ENCODE measurements around the gene PRRC2B.

The PRRC2B gene

DNA sequence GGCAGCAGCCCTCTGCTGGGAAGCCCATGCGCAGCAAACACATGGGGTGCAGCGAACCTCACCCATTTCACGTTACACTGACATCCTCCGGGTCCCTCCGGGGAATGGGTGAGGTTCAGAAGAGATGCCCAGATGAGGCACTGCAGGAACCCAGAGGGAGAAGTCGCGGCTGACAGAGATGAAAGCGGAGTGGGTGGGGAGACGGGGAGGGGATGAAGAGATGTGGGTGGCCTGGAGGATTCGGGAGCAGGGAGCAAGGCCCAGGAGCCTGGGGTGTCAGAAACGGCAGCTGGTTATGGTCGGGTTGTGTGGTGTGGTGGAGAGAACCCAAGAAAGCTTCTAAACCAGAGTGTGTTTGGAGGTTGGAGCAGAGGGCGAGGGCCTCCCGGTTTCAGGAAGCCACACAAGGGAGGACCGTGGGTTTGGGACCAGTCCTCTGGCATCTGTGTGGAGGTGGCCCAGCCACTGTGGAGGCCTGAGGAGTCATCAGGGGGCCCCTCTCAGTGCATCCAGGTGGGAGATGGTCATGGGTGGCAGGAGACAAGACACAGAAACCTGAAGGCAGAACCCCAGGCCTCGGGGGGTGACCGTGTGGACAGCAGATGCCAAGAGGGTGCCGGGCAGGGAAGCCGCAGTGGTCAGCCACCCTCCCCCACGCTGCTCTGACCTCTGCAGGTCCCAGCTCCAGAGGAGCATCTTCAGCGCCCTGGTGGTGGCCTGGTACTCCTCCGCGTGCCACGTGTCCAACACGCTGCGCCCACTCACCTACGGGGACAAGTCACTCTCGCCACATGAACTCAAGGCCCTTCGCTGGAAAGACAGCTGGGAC lies 128.6 kb downstream of the PRRC2B start:
- DNase-seq, result no peak

DNA sequence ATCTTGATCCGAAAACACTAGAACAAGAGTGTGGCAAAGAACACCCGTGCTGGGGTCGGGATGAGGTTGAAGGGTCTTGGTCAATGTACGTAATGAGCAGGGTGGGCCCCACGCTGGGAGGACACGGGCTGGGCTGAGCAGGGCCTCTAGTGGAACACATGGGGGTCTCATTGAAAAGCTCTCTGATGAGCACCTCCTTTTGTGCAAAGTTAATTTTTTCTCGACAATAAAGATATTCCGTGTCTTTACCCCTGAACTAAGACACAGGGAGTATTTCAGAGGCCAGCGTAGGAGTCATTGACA lies 129.2 kb downstream of the PRRC2B start:
- DNase-seq, result no peak

DNA sequence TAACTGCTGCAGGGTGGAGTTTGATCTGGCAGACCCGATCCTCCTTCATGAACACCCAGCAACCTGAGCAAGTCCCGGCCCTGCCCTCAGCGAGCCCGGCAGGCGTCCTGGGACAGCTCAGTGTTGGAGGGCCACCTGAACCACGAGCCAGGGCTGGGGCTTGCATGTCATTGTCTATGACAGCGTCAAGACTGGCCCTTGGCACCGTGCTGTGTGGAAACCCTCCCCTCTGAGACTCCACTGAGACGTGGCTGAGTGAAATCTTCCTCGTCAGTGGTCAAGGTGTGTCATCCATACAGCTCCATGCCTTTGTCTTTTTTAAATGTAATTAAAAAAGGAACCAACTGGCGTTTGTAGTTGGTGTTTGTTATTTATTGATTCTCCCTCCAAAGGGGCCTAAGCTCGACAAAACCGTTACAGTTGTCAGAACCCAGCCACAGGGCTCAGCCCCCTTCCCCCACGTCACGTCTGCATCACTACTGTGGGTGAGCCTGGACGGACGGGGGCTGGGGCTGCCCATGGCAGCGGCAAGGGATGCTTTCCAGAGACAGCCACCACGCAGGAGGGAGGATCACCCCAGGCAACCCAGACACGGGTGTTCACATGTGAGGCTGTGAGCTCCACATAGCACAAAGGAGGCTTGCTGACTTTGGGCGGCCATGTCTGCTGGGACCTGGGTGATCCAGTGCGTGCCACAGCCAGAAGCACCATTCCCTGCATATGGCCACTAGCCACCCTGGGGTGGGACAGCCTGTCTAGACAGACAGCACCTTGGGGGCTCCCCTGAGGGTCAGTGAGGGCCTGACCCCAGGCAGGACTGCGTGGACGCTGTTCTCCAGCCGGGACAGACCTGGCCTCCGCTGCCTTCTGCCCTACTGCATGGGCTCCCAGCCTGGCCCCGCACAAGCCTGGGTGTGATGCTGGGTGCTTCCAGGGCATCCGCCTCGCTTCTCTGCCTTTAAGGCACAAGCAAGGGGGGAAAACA lies 129.9 kb downstream of the PRRC2B start:
- no peak for DNase-seq

DNA sequence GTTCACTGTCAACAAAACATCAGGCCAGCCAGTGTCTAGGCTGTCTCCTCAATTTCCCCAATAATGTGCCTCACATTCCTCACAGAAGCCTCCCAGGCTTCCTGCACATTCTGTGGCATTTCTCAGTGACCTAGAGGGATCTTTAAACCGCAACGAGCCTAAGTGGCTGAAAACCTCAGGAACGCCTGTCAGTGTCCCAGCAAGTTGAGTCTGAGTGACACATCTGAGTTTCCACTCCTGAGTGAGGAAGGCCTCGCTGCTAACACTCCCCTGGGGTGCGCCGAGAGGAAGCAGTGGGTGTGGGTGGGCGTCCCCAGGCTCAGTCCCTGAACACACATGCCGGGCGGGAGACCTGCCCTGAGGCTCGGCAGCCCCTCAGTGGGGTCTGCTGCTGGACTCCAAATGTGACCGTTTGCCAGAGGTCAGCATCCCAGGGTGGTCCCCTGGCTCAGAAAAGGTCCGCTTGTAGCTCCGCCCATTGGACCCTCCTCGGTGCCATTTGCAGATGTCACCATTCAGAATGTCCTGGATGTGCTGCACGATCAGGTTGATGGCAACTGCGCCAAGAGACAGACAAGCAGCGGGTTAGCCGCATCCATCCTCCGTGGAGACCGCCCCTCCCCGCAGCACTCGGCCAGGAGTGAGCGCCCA lies 130.9 kb downstream of the PRRC2B start:
- no peak for DNase-seq

DNA sequence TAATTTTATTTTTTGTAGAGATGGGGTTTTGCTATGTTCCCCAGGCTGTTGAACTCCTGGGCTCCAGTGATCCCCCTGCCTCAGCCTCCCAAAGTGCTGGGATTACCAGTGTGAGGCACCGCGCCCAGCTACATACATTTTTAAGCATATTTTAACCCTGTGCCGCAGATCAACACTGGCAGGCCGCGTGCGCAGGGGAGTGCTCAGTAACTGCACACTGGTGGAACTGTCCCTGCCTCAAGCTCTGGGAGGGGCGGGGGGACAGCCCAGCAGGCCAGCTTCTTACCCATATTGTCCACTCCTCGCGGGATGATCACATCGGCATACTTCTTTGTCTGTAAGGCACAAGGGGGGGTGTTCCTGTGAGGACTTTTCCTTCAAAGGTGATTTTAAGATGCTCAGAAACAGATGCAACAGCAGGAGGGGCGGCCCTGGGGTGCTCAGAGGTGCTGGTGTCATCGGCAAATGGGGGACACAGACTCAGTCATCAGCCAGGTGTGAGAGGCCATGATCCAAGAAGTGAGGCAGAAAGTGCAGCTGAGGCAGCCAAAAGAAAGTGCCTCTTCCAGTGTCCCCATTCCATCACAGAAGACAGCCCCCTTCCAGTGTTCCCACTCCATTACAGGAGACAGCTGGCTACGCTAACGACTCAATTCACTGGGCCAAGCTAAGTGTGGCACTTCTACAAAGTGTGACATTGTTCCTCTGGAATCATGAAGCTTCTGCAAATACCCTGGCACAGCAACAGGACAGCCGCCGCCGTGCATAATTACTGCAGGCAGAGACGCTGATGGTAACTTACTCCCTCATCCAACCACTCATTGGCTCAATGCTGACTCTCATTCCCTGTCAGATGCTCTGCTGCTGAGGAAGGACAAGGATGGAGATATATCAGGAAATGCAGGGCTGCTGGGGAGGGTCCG lies 132.0 kb downstream of the PRRC2B start:
- DNase-seq, result no peak

DNA sequence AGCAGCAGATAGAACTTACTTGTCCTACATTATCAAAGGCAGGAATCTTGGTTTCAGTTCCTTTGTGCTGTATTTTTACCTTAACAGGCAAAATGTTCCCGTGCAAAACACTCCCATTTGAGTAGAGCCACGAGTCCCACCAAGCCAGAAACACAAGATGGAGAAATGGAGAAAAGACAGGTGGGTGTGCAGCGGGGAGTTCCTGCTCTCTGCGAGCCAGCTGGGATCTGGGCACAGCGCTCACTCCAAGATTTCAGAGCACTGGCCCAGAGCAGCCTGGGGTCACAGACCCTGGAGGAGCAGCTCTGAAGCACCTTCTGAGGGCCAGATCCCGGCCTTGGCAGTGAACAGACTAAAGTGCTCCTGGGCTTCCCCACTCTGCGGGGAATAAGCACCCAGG lies 134.3 kb downstream of the PRRC2B start:
- DNase-seq, result no peak

DNA sequence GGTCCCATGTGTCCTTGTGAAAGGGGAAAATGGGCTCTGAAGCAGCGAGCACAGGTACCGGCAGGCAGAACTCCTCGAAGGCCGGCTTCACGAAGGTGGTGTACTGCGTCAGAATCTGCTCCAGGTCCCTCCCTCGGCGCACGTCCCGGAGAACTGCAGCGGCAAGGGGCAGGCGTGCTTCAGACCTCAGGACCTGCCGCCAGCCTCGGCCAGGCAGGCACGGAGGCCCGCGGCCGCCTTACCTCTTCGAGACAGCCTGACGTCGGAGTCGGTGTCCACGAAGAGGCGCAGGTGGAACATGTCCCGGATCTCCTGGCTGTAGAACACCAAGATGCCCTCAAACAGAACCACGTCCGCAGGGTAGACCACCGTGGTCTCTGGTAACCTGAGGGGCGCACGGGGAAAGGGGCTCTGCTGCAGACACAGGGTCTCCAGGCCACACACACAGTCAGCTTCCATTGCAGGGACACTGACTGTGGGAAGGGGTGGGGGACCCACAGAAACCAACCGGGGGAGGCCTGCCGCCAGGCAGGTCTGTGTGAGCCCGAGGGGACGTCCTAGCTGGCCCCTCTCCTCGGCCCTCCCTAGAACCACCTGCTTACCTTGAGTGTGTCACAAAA lies 135.1 kb downstream of the PRRC2B start:
- no peak for DNase-seq

DNA sequence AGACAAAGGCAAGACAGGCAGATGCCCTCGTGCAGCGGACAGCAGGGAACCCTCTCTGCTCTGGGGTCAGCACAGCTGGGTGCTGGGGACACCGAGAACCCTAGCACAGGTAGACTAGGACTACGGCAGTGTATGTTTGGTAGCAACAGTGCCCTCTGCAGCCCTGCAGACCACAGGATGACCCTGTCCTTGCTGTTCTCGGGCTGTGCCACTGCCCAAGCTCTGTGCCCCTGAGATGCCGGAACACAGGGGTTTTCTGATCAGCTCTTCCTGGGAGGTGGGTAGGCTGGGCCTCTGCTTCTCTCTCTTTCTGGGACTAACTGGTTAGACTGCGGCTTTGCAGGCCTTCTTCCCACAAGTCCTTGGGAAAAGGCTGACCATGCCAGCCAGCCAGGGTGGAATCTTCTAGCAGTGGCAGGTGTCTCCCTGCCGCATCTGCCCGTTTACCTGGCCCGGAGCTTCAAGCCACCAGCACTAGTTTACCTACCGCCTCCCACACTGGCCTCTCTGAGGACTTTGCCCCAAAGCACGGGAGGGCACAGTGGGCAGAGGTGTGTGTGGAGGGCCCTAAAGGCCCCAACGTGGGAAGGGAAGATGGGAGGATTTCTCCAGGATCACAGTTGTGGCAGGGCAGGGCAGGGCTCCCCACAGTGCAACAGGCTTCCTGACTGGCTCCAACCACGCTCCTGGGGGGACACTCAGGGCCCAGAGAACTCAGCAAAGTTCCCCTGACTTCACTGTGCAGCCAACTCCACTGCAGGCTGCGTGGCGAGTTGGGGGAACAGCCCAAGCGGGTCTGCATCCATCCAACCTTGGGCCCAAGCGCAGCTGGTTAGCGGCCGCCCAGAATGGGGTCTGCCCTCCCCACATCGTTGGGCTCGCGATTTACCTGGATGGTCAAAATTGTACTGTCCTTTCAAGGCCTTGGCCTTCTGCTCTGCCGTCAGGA lies 136.0 kb downstream of the PRRC2B start:
- no peak for DNase-seq

DNA sequence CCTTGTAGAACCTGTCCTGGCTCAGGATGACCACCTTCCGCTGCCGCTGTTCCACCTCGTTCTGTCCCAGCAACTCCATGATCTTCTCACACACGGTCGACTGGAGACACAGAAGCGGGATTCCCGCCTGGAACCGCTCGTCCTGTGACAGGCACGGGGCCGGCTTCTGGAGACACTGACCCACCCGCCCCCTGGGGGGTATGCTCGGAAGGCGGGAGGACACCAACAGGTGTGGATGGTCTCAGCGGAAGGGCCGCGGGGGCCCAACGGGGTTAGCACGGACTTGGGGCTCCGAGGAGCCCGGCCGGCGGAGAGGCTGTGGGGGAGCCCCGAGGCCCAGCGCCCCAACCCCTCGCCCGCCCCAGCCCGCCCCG lies 136.6 kb downstream of the PRRC2B start:
- DNase-seq, result peak; percentile 18 to 25

DNA sequence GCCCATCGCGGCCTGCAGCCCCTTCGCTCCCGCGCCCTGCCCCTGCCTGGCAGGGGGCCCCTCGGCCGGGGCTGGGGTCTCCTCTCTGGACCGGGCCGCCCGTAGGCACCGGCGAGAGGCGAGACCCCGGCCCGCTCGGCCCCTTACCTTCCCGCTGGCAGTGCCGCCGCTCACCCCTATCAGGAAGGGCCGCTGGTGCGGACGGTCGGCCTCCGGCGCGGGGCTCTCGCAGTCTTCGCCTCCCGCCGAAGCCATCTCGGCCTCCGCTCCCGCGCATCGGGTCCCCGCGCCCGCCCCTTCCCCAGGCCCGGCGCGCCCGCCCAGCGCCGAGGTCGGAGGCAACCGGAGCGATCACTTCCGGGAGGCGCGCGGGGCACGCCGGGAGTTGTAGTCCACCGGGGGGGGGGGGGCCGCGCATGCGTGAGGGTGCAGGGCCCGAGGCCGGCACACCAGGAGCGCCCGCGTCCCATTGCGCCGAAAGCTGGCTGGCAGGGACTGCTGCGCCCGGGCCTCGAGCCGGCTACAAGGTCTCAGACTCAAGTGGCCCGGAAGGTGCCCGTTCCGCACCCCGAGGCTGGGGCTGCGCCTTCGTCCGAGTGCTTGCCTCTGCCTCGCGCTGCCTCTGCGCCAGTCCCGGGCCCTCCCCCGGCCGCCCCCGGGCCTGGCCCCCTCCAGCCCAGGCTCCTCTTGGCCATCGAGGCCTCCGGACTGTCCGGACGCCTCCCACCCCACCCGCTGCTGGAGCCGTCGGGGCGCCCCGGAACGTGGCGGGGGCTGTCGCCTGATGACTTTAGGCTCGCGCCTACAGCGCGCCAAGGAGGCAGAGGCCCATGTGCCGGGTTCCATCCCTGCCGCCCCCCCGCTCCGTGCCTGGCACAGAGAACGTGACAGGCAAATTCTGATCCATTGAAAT lies 137.3 kb downstream of the PRRC2B start, which contains the start of gene UCK1:
UCK1 (minus strand) TSS at position 344 of the 913 bp plus-strand sequence; CDS start at position 255, 89 bp downstream.
- peak; percentile 49 to 74 for DNase-seq

DNA sequence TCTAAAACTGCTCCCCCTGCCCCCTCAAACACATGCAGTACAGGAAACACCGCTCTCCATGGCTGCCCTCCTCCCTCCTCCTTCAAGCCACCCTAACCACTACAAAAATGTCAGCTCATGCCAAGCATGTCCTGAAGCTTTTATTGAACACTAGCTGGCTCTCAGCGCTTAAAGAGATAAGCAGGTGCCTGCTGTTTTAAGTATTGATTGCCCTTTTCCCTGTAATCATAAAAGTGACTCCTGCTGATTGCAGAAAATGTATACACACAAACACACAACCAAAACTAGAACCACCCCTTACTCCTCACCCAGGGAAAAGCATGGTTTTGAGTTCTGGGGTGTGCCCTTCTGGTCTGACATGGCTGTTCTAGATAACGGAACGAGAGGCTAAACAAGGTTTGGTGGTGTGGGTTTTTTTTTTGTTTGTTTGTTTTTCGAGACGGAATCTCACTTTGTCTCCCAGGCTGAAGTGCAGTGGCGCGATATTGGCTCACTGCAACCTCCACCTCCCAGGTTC lies 140.9 kb downstream of the PRRC2B start:
- no peak for DNase-seq

DNA sequence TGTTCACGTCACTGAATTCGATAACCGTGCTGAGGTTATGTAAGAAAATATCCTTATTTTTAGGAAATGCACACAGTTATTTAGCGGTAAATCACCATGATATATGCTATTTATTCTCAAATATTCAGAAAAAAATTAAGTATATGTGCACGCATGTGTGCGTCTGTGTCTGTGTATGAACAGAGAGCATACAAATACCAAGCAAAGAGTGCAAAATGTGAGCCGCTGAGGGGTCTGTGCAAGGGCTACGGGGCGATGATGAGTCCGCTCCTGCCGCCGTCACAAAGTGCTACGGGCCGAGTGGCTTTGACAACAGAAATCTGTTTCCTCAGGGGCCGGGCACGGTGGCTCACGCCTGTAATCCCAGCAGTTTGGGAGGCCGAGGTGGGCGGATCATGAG lies 144.1 kb downstream of the PRRC2B start:
- DNase-seq, result no peak

DNA sequence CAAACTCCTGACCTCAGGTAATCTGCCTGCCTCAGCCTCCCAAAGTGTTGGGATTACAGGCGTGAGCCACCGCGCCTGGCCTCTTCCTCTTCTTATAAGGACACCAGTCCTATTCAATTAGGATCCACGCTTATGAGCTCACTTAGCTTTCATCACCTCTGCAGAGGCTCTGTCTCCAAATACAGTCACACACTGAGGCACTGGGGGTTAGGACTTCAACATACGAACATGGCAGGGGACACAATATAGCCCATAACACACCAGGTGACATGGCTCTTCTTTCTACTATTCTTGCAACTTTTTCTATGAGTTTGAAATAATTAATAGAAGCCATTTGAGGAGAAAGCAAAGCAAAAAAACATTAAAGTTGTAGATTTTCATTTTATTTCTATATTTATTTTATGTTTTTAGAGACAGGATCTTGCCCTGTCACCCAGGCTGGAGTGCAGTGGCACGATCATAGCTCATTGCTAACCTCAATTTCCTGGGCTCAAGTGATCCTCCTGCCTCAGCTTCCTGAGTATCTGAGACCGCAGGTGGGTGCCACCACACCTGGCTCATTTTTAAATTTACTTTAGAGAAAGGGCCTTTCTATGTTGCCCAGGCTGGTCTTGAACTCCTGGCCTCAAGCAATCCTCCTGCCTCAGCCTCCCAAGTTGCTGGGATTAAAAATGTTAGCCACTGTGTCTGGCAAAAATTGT lies 145.5 kb downstream of the PRRC2B start:
- no peak for DNase-seq

DNA sequence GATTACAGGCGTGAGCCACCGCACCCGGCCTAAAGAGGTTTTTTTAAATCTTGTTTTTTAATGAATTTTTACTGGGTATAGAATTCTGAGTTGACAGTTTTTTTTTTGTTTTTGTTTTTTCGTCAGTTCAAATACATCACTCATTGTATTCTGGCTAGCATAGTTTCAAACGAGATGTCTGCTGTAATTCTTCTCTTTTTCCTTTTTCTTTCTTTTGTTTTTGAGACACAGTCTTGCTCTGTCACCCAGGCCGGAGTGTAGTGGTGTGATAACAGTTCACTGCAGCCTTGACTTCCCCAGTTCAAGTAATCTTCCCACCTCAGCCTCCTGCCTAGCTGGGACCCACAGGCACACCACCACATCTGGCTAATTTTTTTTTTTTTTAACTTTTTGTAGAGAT lies 149.3 kb downstream of the PRRC2B start:
- no peak for DNase-seq

DNA sequence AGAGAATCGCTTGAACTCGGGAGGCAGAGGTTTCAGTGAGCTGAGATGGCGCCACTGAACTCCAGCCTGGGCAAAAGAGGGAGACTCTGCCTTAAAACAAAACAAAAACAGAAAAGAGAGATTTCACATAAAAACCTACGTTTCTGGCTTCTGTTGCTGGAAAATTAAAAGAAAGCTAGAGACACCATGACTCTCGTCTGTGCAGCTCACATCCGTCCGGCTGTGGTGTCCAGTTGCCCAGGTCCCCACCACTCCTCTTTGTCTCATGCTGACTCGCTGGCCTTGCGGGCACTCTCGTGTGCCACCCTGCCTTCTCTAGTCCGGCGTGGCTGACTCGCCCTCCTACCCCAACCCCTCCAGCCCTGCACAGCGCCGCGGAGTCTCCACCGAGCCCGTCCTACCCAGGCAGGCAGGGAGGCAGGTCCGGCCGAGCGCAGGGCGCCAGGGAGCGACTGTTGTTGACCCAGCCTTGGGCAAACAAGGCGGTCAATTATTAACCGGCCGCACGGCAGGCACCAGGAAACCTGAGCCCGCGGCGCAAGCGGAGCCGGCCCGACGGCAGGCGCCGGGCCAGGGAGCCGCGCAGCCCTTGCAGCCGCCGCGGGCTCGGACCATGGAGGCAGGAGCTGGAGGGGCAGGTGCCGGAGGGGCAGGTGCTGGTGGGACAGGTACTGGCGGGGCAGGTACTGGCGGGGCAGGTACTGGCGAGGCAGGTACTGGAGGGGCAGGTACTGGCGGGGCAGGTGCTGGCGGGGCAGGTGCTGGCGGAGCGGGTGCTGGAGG lies 151.3 kb downstream of the PRRC2B start, which contains the start of gene PRRT1B:
PRRT1B (plus strand) TSS at position 521 of the 783 bp plus-strand sequence; CDS start at position 614, 93 bp downstream.
- DNase-seq, result no peak

DNA sequence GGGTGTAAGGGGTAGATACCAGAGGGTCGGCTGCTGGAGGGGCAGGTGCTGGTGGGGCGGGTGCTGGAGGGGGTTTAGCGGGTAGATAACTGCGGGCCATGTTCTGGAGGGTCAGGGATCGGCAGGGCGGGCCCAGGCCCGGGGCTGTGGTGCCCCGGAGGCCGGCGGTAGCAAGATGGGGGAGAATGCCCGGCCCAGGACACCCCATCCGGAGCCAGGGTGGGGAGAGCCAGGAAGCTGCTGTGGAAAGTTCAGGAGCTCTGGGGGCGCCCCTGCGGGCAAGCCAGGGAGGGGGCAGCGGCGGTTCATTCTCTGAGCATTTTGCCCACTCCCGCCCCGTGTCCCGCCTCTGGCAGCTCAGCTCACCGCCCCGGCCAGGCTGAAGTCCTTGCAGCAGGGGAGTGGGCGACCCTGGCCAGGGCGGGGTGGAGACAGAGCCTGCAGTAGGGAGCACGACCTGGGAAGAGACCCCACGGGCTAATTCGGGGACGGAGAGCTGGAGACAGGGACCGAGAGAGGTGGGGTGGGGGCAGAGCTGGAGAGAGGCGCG lies 152.0 kb downstream of the PRRC2B start:
- DNase-seq, result no peak
